SK-N-SH treated with all-trans-retinoic acid at 6 μM for 48 hours (cell line): ENCODE data around the gene MCUR1.
"Not testable (repeated sequence)": the region's sequence is repeated elsewhere in the genome, so short reads cannot be mapped to it uniquely, and the experiment has no call there.

Experiments
- ATAC-seq: fragments of 200-7000 bp; cut with Tn5 transposase; 3 replicates; pipeline ENCODE4 v1.9.1; 2020; ENCODE audit warnings: mild to moderate bottlenecking, moderate library complexity
- ARNTL ChIP-seq: fragments of 450-650 bp; formaldehyde crosslinking; IDR thresholded peaks from 2 replicates; pipeline ENCODE4 v1.5.0; 2020; ENCODE audit warnings: low read depth, mild to moderate bottlenecking, moderate library complexity, borderline replicate concordance
- CREB5 ChIP-seq: fragments of 250-450 bp; sonication (Bioruptor Pico); IDR thresholded peaks from 2 replicates; pipeline ENCODE4 v1.5.1; 2020; ENCODE audit warnings: low read depth, mild to moderate bottlenecking, moderate library complexity
- CSDC2 ChIP-seq: fragments of 250-450 bp; sonication (Bioruptor Pico); IDR thresholded peaks from 2 replicates; pipeline ENCODE4 v1.5.0; 2020; ENCODE audit warnings: mild to moderate bottlenecking, moderate library complexity
- CSRNP3 ChIP-seq: fragments of 250-450 bp; sonication (Bioruptor Pico); IDR thresholded peaks from 2 replicates; pipeline ENCODE4 v1.5.1; 2021; ENCODE audit warnings: mild to moderate bottlenecking, moderate library complexity
- ESRRG ChIP-seq: fragments of 250-450 bp; sonication (Bioruptor Pico); IDR thresholded peaks from 2 replicates; pipeline ENCODE4 v1.6.1; 2021; ENCODE audit warnings: mild to moderate bottlenecking
- GLIS3 ChIP-seq: fragments of 250-450 bp; sonication (Bioruptor Pico); IDR thresholded peaks from 2 replicates; pipeline ENCODE4 v1.5.0; 2020; ENCODE audit warnings: mild to moderate bottlenecking, moderate library complexity
- ISL1 ChIP-seq: fragments of 250-450 bp; sonication (Bioruptor Pico); IDR thresholded peaks from 2 replicates; pipeline ENCODE4 v2.1.2; 2022; ENCODE audit warnings: mild to moderate bottlenecking, moderate library complexity
- PPARA ChIP-seq: fragments of 250-450 bp; sonication (Bioruptor Pico); IDR thresholded peaks from 2 replicates; pipeline ENCODE4 v1.5.0; 2020; ENCODE audit warnings: mild to moderate bottlenecking, borderline replicate concordance
- SNAI2 ChIP-seq: fragments of 250-450 bp; sonication (Bioruptor Pico); IDR thresholded peaks from 2 replicates; pipeline ENCODE4 v1.5.0; 2020; ENCODE audit warnings: mild to moderate bottlenecking, moderate library complexity
- TCF4 ChIP-seq: fragments of 250-450 bp; sonication (Bioruptor Pico); IDR thresholded peaks from 2 replicates; pipeline ENCODE4 v1.8.0; 2021; ENCODE audit warnings: mild to moderate bottlenecking, moderate library complexity, borderline replicate concordance
- TSHZ2 ChIP-seq: fragments of 250-450 bp; sonication (Bioruptor Pico); IDR thresholded peaks from 2 replicates; pipeline ENCODE4 v1.5.0; 2020; ENCODE audit warnings: mild to moderate bottlenecking, moderate library complexity
- ZC3H10 ChIP-seq: fragments of 250-450 bp; sonication (Bioruptor Pico); IDR thresholded peaks from 2 replicates; pipeline ENCODE4 v1.5.1; 2021; ENCODE audit warnings: mild to moderate bottlenecking, moderate library complexity
- ZFP3 ChIP-seq: fragments of 250-450 bp; sonication (Bioruptor Pico); IDR thresholded peaks from 2 replicates; pipeline ENCODE4 v1.5.0; 2020; ENCODE audit warnings: mild to moderate bottlenecking, moderate library complexity
- ZNF565 ChIP-seq: fragments of 450-650 bp; formaldehyde crosslinking; conservative IDR thresholded peaks from 2 replicates; pipeline ENCODE4 v1.5.0; 2020; ENCODE audit warnings: low read depth, mild to moderate bottlenecking, moderate library complexity
- ZNF70 ChIP-seq: fragments of 450-650 bp; formaldehyde crosslinking; IDR thresholded peaks from 2 replicates; pipeline ENCODE4 v1.5.0; 2020; ENCODE audit warnings: mild to moderate bottlenecking, moderate library complexity
- ZNF8 ChIP-seq: fragments of 450-650 bp; formaldehyde crosslinking; IDR thresholded peaks from 2 replicates; pipeline ENCODE4 v1.5.0; 2020; ENCODE audit warnings: mild to moderate bottlenecking, moderate library complexity

The MCUR1 gene

GRCh38 chr6:13788820-13789219 is 25.5 kb downstream of the MCUR1 start:
- ATAC-seq = no peak
- no peak for TF ChIP-seq TCF4 (CRISPR knock-in tag)
- no peak for TF ChIP-seq ESRRG (CRISPR knock-in tag)
- TF ChIP-seq TSHZ2 (CRISPR knock-in tag) = no peak
- no peak for TF ChIP-seq ZFP3 (CRISPR knock-in tag)
- TF ChIP-seq ISL1 (CRISPR knock-in tag) = no peak
- no peak for TF ChIP-seq CREB5 (CRISPR knock-in tag)
- TF ChIP-seq PPARA = no peak

- no peak for TF ChIP-seq ZNF70
- no peak for TF ChIP-seq ZNF565
- TF ChIP-seq CREB5 (CRISPR knock-in tag) = no peak
- no peak for TF ChIP-seq SNAI2 (CRISPR knock-in tag)
- TF ChIP-seq CSRNP3 (CRISPR knock-in tag) = no peak
- no peak for TF ChIP-seq ARNTL
- peak; percentile 56 for ATAC-seq
These were observed 27.2 kb downstream of the MCUR1 start for GRCh38 chr6:13787137-13787536.

GRCh38 chr6:13780162-13780561 is 34.2 kb downstream of the MCUR1 start:
- not testable (repeated sequence) for ATAC-seq

GRCh38 chr6:13778028-13778427 is 36.3 kb downstream of the MCUR1 start:
- no peak for ATAC-seq
- TF ChIP-seq CSDC2 (CRISPR knock-in tag) = no peak
- no peak for TF ChIP-seq GLIS3 (CRISPR knock-in tag)
- TF ChIP-seq ZC3H10 (CRISPR knock-in tag) = no peak
- no peak for TF ChIP-seq PPARA
- TF ChIP-seq ISL1 (CRISPR knock-in tag) = no peak

- TF ChIP-seq ZNF8 (CRISPR knock-in tag) = no peak
- no peak for ATAC-seq
These were observed 37.8 kb downstream of the MCUR1 start for GRCh38 chr6:13776602-13777001.

GRCh38 chr6:13775466-13775865 is 38.9 kb downstream of the MCUR1 start:
- not testable (repeated sequence) for ATAC-seq

GRCh38 chr6:13772358-13773030 is 41.9 kb downstream of the MCUR1 start:
- not testable (repeated sequence) for ATAC-seq
